ENCODE data around the gene NASP. TPM values are rescaled to one million over a fixed set of nuclear protein-coding genes. Genes with fewer than 3 reads are reported as not detected.
A peak's percentile ranks its signal among the peaks of the same experiment; 100 is the strongest.

The NASP gene
- total and polyA plus RNA-seq, 2 of the 13 experiments (the other 11 are each of a cell fraction or from before 2014, with no cell fraction given): 132 to 256 TPM

DNA sequence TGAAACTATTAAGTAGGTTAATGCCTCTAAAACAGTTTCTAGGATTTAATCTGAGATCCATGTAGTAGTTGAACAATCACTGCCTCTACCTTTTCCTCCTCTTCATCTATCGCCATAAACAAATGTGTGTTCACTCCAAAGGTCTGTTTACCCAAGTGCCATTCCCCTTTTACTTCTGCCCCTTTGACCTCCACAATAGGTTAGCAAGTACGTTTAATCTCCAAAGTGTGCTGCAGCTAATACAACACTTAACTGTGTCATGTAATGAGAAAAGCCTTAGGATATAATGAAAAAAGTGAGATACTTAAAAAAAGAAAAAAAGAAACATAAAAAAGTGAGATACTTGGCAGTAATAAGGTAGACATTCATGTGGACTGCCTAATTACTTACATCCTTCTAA, 74.3 kb downstream of the NASP start (continued):
- no peak for TF ChIP-seq ZNF451 (CRISPR knock-in tag; IDR thresholded peaks at IDR 0.05)
- TF ChIP-seq ZNF337 (CRISPR knock-in tag; IDR thresholded peaks at IDR 0.05; ENCODE audit: borderline replicate concordance, low read depth): no peak
- TF ChIP-seq KLF16 (CRISPR knock-in tag; IDR thresholded peaks at IDR 0.05): 0 out of 4 replicates have a peak, but pooled peaks of 1 of the 2 experiments have one; percentile 31
- TF ChIP-seq TERF1 (CRISPR knock-in tag; IDR thresholded peaks at IDR 0.05): no peak
- TF ChIP-seq ERF (CRISPR knock-in tag; IDR thresholded peaks at IDR 0.05): peak; percentile 56; the same call in 1 of the 2 replicates
- TF ChIP-seq CCDC6 (CRISPR knock-in tag; IDR thresholded peaks at IDR 0.05): no peak
- no peak for TF ChIP-seq ZNF678 (CRISPR knock-in tag; IDR thresholded peaks at IDR 0.05)
- TF ChIP-seq ZNF773 (CRISPR knock-in tag; IDR thresholded peaks at IDR 0.05; ENCODE audit: borderline replicate concordance): no peak
- TF ChIP-seq HOXD1 (CRISPR knock-in tag; IDR thresholded peaks at IDR 0.05): 0 out of 2 replicates have a peak, but pooled peaks have one; percentile 28
- TF ChIP-seq ZNF142 (CRISPR knock-in tag; IDR thresholded peaks at IDR 0.05): no peak
- TF ChIP-seq ZNF652 (CRISPR knock-in tag; IDR thresholded peaks at IDR 0.05; ENCODE audit: borderline replicate concordance, low read depth): peak; percentile 77; the same call in 1 of the 2 replicates
- TF ChIP-seq RARA (CRISPR knock-in tag; IDR thresholded peaks at IDR 0.05): peak; percentile 91
- peak; percentile 88 for TF ChIP-seq GATAD2A (CRISPR knock-in tag; IDR thresholded peaks at IDR 0.05)
- TF ChIP-seq ZBTB7A (CRISPR knock-in tag; IDR thresholded peaks at IDR 0.05): no peak
- TF ChIP-seq, protein P1, sequence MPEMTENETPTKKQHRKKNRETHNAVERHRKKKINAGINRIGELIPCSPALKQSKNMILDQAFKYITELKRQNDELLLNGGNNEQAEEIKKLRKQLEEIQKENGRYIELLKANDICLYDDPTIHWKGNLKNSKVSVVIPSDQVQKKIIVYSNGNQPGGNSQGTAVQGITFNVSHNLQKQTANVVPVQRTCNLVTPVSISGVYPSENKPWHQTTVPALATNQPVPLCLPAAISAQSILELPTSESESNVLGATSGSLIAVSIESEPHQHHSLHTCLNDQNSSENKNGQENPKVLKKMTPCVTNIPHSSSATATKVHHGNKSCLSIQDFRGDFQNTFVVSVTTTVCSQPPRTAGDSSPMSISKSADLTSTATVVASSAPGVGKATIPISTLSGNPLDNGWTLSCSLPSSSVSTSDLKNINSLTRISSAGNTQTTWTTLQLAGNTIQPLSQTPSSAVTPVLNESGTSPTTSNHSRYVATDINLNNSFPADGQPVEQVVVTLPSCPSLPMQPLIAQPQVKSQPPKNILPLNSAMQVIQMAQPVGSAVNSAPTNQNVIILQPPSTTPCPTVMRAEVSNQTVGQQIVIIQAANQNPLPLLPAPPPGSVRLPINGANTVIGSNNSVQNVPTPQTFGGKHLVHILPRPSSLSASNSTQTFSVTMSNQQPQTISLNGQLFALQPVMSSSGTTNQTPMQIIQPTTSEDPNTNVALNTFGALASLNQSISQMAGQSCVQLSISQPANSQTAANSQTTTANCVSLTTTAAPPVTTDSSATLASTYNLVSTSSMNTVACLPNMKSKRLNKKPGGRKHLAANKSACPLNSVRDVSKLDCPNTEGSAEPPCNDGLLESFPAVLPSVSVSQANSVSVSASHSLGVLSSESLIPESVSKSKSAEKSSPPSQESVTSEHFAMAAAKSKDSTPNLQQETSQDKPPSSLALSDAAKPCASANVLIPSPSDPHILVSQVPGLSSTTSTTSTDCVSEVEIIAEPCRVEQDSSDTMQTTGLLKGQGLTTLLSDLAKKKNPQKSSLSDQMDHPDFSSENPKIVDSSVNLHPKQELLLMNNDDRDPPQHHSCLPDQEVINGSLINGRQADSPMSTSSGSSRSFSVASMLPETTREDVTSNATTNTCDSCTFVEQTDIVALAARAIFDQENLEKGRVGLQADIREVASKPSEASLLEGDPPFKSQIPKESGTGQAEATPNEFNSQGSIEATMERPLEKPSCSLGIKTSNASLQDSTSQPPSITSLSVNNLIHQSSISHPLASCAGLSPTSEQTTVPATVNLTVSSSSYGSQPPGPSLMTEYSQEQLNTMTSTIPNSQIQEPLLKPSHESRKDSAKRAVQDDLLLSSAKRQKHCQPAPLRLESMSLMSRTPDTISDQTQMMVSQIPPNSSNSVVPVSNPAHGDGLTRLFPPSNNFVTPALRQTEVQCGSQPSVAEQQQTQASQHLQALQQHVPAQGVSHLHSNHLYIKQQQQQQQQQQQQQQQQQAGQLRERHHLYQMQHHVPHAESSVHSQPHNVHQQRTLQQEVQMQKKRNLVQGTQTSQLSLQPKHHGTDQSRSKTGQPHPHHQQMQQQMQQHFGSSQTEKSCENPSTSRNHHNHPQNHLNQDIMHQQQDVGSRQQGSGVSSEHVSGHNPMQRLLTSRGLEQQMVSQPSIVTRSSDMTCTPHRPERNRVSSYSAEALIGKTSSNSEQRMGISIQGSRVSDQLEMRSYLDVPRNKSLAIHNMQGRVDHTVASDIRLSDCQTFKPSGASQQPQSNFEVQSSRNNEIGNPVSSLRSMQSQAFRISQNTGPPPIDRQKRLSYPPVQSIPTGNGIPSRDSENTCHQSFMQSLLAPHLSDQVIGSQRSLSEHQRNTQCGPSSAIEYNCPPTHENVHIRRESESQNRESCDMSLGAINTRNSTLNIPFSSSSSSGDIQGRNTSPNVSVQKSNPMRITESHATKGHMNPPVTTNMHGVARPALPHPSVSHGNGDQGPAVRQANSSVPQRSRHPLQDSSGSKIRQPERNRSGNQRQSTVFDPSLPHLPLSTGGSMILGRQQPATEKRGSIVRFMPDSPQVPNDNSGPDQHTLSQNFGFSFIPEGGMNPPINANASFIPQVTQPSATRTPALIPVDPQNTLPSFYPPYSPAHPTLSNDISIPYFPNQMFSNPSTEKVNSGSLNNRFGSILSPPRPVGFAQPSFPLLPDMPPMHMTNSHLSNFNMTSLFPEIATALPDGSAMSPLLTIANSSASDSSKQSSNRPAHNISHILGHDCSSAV (CRISPR knock-in tag; IDR thresholded peaks at IDR 0.05; ENCODE audit: borderline replicate concordance): no peak
- TF ChIP-seq ZNF138 (CRISPR knock-in tag; IDR thresholded peaks at IDR 0.05; ENCODE audit: low read depth): no peak

All from HepG2 (cell line).